Measurements from ENCODE around the gene SWAP70.
"Not testable (repeated sequence)": the region's sequence is repeated elsewhere in the genome, so short reads cannot be mapped to it uniquely, and the experiment has no call there.

The SWAP70 gene

GRCh38 chr11:9726321-9727022, 62.6 kb downstream of the SWAP70 start:
- DNase-seq = no peak

DNA sequence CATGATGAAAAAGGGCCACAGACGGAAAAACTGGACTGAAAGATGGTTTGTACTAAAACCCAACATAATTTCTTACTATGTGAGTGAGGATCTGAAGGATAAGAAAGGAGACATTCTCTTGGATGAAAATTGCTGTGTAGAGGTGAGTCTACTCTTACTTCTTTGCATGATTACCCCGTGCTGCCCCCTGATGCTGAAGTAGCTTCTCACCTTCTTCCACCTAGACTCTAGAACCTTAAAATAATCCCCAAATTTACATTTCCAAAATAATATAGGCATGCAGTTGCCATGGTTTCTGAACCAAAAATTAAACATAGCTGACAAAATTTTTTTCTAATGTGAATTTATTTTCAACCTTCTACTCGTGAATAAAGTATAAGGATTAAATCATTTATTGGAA, 64.2 kb downstream of the SWAP70 start:
- no peak for DNase-seq

GRCh38 chr11:9731256-9731655, 67.4 kb downstream of the SWAP70 start:
- no peak for DNase-seq

DNA sequence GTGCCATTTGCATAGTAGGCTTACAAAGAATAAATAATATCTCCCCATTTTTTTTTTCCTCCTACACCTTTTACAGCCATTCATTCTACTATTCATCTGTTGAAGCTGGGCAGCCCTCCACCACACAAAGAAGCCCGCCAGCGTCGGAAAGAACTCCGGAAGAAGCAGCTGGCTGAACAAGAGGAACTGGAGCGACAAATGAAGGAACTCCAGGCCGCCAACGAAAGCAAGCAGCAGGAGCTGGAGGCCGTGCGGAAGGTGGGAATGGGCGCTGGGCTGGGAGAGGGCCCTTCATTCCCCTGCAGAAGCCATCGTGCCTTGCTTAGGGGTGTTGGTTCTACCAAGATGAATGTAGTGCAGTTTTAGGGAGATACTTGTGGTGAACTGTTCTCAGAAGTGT, 68.6 kb downstream of the SWAP70 start:
- DNase-seq = no peak

DNA sequence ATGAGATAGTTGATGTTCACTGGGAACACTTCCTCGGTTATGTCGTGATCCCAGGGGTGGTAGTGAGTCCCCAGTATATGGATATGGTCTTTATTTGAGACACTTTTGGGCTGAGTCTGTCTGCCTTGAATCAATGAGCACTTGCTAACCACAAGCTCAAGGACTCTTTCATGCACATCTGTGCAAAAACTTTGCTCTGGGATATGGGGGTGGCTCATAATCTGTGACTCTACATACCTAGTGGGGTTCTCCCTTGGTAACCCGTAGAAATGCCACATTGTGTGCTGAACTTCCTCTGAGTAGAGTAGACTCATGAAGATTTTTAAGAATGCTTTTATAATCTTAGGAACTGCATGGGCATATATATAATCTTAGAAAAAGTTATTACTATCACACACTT, 69.3 kb downstream of the SWAP70 start:
- DNase-seq = no peak

DNA sequence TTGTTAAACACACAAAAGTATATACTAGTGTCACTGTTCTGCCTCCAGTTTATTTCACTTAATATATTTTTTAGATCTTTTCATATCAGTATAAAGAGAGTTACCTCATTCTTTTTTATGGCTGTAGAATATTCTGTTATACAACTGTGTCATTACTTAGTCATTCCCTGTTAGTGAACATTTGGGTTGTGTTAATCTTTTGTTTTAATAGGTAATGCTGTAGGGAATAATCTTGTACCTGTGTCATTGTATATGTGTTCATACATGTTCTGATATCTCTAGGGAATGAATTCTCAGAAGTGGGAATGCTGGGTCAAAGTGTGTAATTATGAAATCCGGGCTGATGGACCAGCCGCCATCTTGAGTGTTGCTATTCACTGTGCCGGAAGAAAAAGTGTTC, 71.4 kb downstream of the SWAP70 start:
- no peak for DNase-seq

GRCh38 chr11:9735919-9736318, 72.0 kb downstream of the SWAP70 start:
- no peak for DNase-seq

DNA sequence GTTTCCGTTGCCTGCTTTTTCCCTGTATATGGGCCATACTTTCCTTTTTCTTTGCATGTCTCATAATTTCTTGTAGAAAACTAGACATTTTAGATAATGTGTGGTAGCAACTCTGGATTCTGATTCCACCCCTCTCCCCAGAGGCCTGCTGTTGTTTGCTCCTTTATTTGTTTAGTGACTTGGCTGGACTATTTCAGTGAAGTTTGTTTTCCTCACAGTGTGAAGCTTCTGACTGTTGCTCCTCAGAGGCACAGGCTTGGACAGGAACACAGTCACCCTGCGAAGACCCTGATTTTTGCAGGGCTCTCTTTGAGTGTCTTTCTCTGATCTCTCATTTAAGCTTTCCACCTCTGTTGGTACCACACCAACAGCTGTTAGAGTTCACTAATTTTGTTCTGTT, 72.5 kb downstream of the SWAP70 start:
- DNase-seq = no peak

DNA sequence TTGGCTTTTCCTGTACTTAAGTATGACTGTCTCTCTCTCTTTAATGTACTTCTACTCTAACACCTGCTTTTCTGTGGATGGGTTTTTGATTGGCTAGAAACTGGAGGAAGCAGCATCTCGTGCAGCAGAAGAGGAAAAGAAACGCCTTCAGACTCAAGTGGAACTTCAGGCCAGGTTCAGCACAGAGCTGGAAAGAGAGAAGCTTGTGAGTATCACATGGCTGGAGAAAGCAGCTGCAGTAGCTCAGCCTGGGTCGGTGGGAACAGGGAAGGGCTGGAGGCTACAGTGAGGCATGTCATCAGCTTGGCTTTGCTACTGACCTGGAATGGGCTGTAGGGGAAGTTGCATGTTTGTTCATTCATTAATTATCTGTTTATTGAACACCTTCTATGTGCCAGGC, 74.2 kb downstream of the SWAP70 start:
- no peak for DNase-seq

GRCh38 chr11:9738707-9739106, 74.8 kb downstream of the SWAP70 start:
- DNase-seq = no peak

- DNase-seq = no peak
These were observed 75.4 kb downstream of the SWAP70 start for GRCh38 chr11:9739123-9739900.

DNA sequence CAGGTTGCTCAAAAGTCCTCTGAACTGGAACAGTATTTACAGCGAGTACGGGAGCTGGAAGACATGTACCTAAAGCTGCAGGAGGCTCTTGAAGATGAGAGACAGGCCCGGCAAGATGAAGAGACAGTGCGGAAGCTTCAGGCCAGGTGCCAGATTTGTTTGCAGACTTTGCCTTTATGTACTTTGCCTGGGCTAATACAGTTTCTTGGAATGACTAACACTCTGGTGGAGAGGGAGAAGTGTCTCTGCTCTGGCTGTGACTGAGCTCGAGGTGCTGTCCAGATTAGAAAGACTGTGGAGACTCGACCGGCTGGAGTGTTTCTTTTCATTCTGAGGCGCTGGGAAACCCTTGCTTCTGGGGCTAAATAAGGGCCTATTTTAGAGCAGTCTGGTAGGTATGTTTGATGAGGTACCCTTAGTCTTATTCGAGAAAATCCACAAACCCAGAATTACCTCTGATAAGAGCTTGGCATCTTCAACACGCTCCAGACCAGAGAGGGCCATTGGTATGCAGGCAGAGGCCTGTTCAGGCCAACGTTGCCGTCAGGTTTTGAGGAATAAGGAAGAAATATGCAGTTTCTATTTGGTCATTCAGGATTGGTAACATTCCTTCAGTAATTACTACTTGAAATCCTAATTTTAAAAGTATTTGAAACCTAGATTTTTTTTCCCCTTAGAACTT, 76.5 kb downstream of the SWAP70 start:
- no peak for DNase-seq

- DNase-seq = no peak
These were observed 77.4 kb downstream of the SWAP70 start for GRCh38 chr11:9741260-9741659.

DNA sequence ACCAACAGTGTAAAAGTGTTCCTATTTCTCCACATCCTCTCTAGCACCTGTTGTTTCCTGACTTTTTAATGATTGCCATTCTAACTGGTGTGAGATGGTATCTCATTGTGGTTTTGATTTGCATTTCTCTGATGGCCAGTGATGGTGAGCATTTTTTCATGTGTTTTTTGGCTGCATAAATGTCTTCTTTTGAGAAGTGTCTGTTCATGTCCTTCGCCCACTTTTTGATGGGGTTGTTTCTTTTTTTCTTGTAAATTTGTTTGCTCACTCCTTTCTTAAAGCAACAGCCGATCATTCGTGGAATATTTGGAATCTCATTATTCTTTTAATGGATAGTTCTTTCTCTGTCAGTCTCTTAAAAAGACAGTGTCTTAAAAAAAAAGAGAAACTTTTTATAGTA, 79.6 kb downstream of the SWAP70 start:
- not testable (repeated sequence) for DNase-seq

DNA sequence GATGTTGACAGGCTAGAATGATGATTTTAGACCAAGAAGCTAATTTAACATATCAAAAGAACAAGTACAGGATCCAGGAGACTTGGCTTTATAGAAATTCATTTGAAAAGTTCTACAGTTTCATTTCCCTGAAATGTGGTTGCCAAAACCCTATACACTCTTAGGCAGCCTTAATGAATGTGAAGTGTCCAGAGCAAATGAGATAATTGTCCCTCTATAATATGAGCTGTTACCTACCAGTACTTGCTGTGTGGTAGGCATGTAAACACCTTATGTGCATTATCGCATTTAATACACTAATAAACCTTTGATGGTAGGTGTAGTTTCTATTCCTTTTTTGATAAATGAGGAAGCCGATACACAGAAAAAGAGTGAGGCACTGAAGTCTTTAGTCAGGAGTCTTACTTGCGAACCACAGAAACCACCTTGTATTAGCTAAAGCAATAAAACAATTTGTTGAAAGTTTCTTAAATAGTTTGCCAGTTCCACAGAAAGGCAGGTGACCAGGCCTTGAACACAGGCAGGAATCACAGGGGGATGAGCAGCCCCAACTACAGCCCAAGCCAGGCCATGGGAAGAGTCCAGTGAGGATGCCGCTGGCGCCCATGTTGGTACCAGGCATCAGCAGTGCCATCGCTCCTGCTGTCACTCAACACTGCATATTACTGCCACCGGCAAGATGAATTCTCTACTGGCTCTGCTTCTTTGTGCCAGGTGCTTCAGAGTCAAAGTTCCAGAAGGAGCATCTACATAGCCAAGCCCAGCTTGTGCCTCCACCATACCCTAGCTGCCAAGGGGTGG, 81.7 kb downstream of the SWAP70 start:
- no peak for DNase-seq

GRCh38 chr11:9747229-9747628, 83.4 kb downstream of the SWAP70 start:
- no peak for DNase-seq

DNA sequence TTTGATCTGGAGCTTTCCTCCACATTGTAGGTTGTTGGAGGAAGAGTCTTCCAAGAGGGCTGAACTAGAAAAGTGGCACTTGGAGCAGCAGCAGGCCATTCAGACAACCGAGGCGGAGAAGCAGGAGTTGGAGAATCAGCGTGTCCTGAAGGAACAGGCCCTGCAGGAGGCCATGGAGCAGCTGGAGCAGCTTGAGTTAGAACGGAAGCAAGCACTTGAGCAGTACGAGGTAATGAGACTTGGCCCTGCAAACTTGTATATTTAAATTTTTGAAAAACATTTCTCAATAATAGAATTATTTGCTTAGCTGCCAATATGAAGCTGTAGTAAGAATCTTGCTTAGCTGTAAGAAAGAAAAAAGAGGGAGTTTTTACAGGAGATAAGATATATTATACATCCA, 84.0 kb downstream of the SWAP70 start:
- DNase-seq = no peak

DNA sequence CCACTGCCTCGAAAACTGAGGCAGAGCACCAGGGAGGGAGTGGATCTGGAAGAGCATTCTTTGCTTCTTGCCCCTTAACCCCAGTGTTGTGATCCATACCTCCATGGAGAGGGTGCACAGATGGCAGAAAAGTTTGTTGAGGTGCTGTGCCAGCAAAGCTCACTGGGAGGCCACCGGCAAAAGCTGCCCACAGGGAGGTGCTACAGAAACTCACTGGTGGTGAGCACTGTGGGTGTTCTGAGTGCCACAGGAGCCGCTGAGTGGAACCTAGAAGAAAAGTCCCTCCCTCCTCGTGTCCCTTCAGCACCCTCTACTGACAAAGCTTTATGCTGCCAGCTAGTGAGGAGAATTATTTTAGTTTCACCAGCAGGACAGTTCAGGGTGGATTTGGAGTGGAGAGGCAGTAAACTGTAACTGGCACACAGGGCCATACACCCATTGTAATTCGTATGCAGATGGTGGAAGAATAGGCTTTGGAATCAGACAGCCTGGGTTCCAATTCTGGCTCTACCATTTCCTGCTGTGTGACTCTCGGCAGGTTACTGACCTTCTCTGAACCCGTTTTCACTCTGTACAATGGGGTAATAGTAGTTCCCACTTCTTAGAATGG, 84.6 kb downstream of the SWAP70 start:
- peak; percentile 17 for DNase-seq

GRCh38 chr11:9750551-9750950, 86.7 kb downstream of the SWAP70 start:
- DNase-seq = no peak

DNA sequence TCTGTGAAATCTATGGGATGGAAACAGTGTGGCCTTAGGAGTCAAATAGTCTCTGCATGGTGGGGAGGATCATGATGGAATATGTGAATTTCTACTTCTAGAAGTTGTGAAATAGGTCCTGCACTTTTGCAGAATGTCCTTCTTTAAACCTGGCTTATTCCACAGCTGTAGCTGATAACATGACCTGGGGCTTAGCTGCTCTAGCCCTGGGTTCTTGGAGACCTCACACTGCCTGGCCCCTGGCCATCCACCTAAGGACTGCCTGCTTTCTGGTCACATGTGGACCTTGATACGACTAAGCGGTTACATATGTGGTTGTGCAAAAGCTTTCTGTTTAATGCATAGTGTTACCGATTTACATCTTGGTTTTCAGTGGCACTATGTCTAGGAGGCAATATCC, 88.2 kb downstream of the SWAP70 start:
- DNase-seq = no peak

DNA sequence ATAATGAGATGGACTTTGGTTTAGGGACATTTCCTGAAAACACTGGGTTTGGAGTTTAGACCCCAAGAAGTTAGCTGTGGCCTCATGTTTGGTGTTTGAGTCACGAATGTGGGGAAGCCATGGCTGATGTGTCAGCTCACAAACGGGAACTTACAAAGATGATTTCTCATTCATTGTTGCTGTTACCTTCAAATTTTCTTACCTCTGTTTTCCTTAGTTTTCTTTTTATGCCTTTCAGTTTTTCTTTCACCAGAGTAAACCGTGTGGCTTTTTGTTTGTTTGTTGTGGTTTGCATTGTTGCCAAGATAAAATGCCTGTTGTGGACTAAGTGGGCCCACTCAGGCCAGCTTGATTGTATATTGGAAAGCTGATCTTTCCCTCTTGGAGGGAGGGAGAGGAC, 89.1 kb downstream of the SWAP70 start:
- no peak for DNase-seq

- DNase-seq = no peak
These were observed 90.2 kb downstream of the SWAP70 start for GRCh38 chr11:9754010-9754471.

Measured in effector CD4-positive, alpha-beta T cell (primary cell).